Measurements from ENCODE around the gene ARHGAP22. TPM values are rescaled to one million over a fixed set of nuclear protein-coding genes. Genes with fewer than 3 reads are reported as not detected.

Gene ARHGAP22
- total RNA-seq, 1 experiment from 2014 or later: 1.8 TPM

DNA sequence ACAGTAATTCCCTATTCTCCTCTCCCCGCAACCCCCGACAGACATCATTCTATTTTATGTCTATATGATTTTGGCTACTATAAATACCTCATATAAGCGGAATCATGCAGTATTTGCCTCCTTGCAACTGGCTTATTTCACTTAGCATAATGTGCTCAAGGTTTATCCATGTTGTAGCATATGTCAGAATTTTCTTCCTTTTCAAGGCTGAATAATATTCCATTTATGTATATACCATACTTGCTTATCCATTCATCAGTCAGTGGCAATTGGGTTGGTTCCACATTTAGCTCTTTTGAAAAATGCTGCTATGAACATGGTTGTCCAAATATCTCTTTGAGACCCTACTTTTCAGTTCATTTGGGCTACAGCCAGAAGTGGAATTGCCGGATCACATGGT is 191.9 kb downstream of the ARHGAP22 start:
- no peak for ATAC-seq
- CTCF ChIA-PET: no interaction called here
- TF ChIP-seq, protein P1, sequence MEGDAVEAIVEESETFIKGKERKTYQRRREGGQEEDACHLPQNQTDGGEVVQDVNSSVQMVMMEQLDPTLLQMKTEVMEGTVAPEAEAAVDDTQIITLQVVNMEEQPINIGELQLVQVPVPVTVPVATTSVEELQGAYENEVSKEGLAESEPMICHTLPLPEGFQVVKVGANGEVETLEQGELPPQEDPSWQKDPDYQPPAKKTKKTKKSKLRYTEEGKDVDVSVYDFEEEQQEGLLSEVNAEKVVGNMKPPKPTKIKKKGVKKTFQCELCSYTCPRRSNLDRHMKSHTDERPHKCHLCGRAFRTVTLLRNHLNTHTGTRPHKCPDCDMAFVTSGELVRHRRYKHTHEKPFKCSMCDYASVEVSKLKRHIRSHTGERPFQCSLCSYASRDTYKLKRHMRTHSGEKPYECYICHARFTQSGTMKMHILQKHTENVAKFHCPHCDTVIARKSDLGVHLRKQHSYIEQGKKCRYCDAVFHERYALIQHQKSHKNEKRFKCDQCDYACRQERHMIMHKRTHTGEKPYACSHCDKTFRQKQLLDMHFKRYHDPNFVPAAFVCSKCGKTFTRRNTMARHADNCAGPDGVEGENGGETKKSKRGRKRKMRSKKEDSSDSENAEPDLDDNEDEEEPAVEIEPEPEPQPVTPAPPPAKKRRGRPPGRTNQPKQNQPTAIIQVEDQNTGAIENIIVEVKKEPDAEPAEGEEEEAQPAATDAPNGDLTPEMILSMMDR (IDR thresholded peaks at IDR 0.05): no peak
- TF ChIP-seq SIN3A (IDR thresholded peaks at IDR 0.05; ENCODE audit: borderline replicate concordance, insufficient read depth, low read depth, low read length): no peak
- TF ChIP-seq, protein P2, sequence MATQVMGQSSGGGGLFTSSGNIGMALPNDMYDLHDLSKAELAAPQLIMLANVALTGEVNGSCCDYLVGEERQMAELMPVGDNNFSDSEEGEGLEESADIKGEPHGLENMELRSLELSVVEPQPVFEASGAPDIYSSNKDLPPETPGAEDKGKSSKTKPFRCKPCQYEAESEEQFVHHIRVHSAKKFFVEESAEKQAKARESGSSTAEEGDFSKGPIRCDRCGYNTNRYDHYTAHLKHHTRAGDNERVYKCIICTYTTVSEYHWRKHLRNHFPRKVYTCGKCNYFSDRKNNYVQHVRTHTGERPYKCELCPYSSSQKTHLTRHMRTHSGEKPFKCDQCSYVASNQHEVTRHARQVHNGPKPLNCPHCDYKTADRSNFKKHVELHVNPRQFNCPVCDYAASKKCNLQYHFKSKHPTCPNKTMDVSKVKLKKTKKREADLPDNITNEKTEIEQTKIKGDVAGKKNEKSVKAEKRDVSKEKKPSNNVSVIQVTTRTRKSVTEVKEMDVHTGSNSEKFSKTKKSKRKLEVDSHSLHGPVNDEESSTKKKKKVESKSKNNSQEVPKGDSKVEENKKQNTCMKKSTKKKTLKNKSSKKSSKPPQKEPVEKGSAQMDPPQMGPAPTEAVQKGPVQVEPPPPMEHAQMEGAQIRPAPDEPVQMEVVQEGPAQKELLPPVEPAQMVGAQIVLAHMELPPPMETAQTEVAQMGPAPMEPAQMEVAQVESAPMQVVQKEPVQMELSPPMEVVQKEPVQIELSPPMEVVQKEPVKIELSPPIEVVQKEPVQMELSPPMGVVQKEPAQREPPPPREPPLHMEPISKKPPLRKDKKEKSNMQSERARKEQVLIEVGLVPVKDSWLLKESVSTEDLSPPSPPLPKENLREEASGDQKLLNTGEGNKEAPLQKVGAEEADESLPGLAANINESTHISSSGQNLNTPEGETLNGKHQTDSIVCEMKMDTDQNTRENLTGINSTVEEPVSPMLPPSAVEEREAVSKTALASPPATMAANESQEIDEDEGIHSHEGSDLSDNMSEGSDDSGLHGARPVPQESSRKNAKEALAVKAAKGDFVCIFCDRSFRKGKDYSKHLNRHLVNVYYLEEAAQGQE (IDR thresholded peaks at IDR 0.05; ENCODE audit: insufficient read depth in 1 of 2, low read depth in 2 of 2, low read length in 1 of 2): no peak
- TF ChIP-seq TCF7L2 (IDR thresholded peaks at IDR 0.05; ENCODE audit: low read depth, low read length): no peak
- no peak for TF ChIP-seq POLR2AphosphoS5 (IDR thresholded peaks at IDR 0.05; ENCODE audit: low read depth, low read length)
- no TSS peak for BruUV-seq (replicated peaks)
- in situ Hi-C loops (cut with HindIII; ENCODE audit: low pct_unique_long_range_greater_than_20kb, low sequenced_read_pairs): no loop called here
- intact Hi-C loops (cut with micrococcal nuclease; ENCODE audit: unreplicated experiment): no loop called here
- H3K4me3 ChIP-seq (ENCODE audit: low read depth in 2 of 2, low read length in 2 of 2): no peak overlapping the region
- H3K9me3 ChIP-seq (ENCODE audit: control insufficient read depth, insufficient read depth, low read depth, low read length): peaks cover 6% of the 10 kb centered on the region; the same call in 1 of the 2 replicates
- no peaks in the 10 kb centered on the region for H3K27me3 ChIP-seq (ENCODE audit: control insufficient read depth, insufficient read depth, low read length)
- H3K27ac ChIP-seq (ENCODE audit: low read length): no peak overlapping the region
- no peak for DNase-seq (ENCODE audit: low read depth, low spot score)
- H3K4me1 ChIP-seq (ENCODE audit: control insufficient read depth, insufficient read depth, low read length): no peaks in the 10 kb centered on the region
- no peaks in the 10 kb centered on the region for H3K36me3 ChIP-seq (ENCODE audit: control insufficient read depth, insufficient read depth, low read length)
- POLR2A ChIA-PET: no interaction called here

DNA sequence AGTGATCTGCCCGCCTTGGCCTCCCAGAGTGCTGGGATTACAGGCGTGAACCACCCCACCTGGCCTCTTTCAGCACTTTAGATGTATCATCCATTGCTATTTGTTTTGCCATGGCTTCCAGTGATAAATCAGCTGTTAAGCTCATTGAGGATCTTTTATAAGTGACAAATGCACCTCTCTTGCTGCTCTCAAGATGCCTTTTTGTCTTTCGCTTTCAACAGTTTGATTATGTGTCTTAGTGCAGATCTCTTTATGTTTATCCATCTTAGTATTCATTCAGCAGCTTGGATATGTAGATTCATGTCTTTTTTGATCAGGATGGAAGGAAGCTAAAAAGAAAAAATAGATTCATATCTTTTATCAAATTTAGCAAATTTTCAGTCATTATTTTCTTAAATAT is 192.8 kb downstream of the ARHGAP22 start:
- no peak overlapping the region for H3K4me3 ChIP-seq (ENCODE audit: low read depth in 2 of 2, low read length in 2 of 2)
- no peak for TF ChIP-seq POLR2AphosphoS5 (IDR thresholded peaks at IDR 0.05; ENCODE audit: low read depth, low read length)
- TF ChIP-seq, protein P2 (IDR thresholded peaks at IDR 0.05; ENCODE audit: insufficient read depth in 1 of 2, low read depth in 2 of 2, low read length in 1 of 2): no peak
- TF ChIP-seq TCF7L2 (IDR thresholded peaks at IDR 0.05; ENCODE audit: low read depth, low read length): no peak
- no peak for TF ChIP-seq SIN3A (IDR thresholded peaks at IDR 0.05; ENCODE audit: borderline replicate concordance, insufficient read depth, low read depth, low read length)
- TF ChIP-seq, protein P1 (IDR thresholded peaks at IDR 0.05): no peak
- H3K9me3 ChIP-seq (ENCODE audit: control insufficient read depth, insufficient read depth, low read depth, low read length): peaks cover 6% of the 10 kb centered on the region; the same call in 1 of the 2 replicates
- H3K27ac ChIP-seq (ENCODE audit: low read length): no peak overlapping the region
- ATAC-seq: no peak
- no TSS peak for BruUV-seq (replicated peaks)
- intact Hi-C loops (cut with micrococcal nuclease; ENCODE audit: unreplicated experiment) (no loop called here), in situ Hi-C loops (cut with HindIII; ENCODE audit: low pct_unique_long_range_greater_than_20kb, low sequenced_read_pairs) (no loop called here)
- no peaks in the 10 kb centered on the region for H3K4me1 ChIP-seq (ENCODE audit: control insufficient read depth, insufficient read depth, low read length)
- no peaks in the 10 kb centered on the region for H3K27me3 ChIP-seq (ENCODE audit: control insufficient read depth, insufficient read depth, low read length)
- ChIA-PET CTCF (no interaction called here), POLR2A (no interaction called here)
- DNase-seq (ENCODE audit: low read depth, low spot score): no peak
- H3K36me3 ChIP-seq (ENCODE audit: control insufficient read depth, insufficient read depth, low read length): no peaks in the 10 kb centered on the region
